Pancreas (tissue), 10 donors: Measurements from ENCODE around the gene DDC. TPM values are rescaled to one million over a fixed set of nuclear protein-coding genes. Genes with fewer than 3 reads are reported as not detected.

Experiments
- ATAC-seq, 4 donors: fragments of 200-7000 bp; cut with Tn5 transposase; one replicate each; pipeline versions ENCODE4 v1.8.0 to v1.9.1; 2020; ENCODE audit warnings: mild to moderate bottlenecking in 4 of 4, moderate library complexity in 4 of 4
- DNase-seq, 6 donors: peaks; one replicate each; pipeline ENCODE4 v3.0.0-alpha.2; 2020
- FAIRE-seq: peaks from 2 replicates; lab custom pipeline; 2012; peaks lifted over from hg19 to GRCh38; lab: Jason Lieb, UNC
- H3K27ac ChIP-seq, 4 donors: fragments of 200-600 bp; sonication (generic); 1 replicate in 3 of 4; 2 replicates in 1 of 4; pipeline versions ENCODE4 v1.5.0 to v1.8.0; 2020
- H3K27me3 ChIP-seq, 4 donors: fragments of 200-600 bp; one replicate each; pipeline ENCODE4 v1.8.0; 2021
- H3K36me3 ChIP-seq, 3 donors: fragments of 200-600 bp; sonication (generic) in 1 of 3; one replicate each; pipeline versions ENCODE4 v1.5.0 to v1.8.0; 2020 to 2021
- H3K4me1 ChIP-seq, 3 donors: fragments of 200-600 bp; one replicate each; pipeline ENCODE4 v1.8.0; 2021
- H3K4me3 ChIP-seq, 4 donors: fragments of 200-600 bp; sonication (generic) in 2 of 4; one replicate each; pipeline versions ENCODE4 v1.5.0 to v1.8.0; 2020 to 2021
- H3K9me3 ChIP-seq, 4 donors: fragments of 200-600 bp; one replicate each; pipeline ENCODE4 v1.8.0; 2021
- CTCF ChIP-seq, 4 donors: fragments of 200-600 bp; sonication (generic) in 3 of 4; IDR thresholded peaks; one replicate each; pipeline versions ENCODE4 v1.5.0 to v1.8.0; 2021; ENCODE audit warnings: antibody characterized with exemption in 4 of 4
- WGBS, 2 donors: extraction: QIAGEN DNeasy Blood & Tissue Kit; methylation state at CpG; one replicate each; pipeline ENCODE4 v1.1.7; 2013; 5-methylcytosine and 5-hydroxymethylcytosine counted together
- intact Hi-C, 3 donors: fragments of 100-400 bp; cut with DNase I; formaldehyde crosslinking; loops; one replicate each; pipeline versions ENCODE4 v1.11.1 to v1.14.2; 2022
- polyA plus RNA-seq, 2 donors: library from polyadenylated mRNA; stranded (reverse); fragments of 200-250 nt; gene quantifications; one replicate each; pipeline ENCODE4 v1.2.3, GENCODE V29; 2013
- total RNA-seq, 6 donors: library from RNA; stranded (reverse); fragmentation: NEBNext Ultra II Directional in 4 of 6; extraction: Animal tissue kit (Norgen Biotek cat#: 25700) in 4 of 6; gene quantifications; one replicate each; pipeline versions ENCODE4 v1.2.1 to v1.2.4, GENCODE V29; 2021 to 2023
- donor health status: healthy with polysubstance abuse.
- donor health status: DM: no; HTN: no; CAD: no; lungs with moderate emphysema.
- donor health status: DM: no; HTN: no; CAD: no.
- donor health status: control.
- donor health status: control.
- donor health status: Bipolar disorder and iron deficiency.
- donor health status: DM: yes; HTN: yes; CAD: no.
- donor health status: DM: no; HTN: no; CAD: no.
- donor health status: DM: no; HTN: no; CAD: no.
- donor health status: DM: yes; HTN: yes; CAD: no.

Gene DDC
- total and polyA plus RNA-seq, 8 donors: 2.7 to 25.2 (median 12.0) TPM

- intact Hi-C loops: no loop called here
- Histone ChIP-seq H3K4me3 (no peak overlapping the region), H3K9me3 (no peaks in the 10 kb centered on the region), H3K27ac (no peak overlapping the region), H3K4me1 (no peaks in the 10 kb centered on the region), H3K27me3 (no peaks in the 10 kb centered on the region), H3K36me3 (no peaks in the 10 kb centered on the region)
- WGBS, 2 donors: 78 to 83% methylated on average over 7 of the region's 7 CpGs
- no peak for TF ChIP-seq CTCF (IDR thresholded peaks at IDR 0.05)
- FAIRE-seq: no peak
- no peak for ATAC-seq
- DNase-seq: no peak
Measured at GRCh38 chr7:50413561-50413960, 151.6 kb downstream of the DDC start.

GRCh38 chr7:50412973-50413372 lies 152.2 kb downstream of the DDC start:
- TF ChIP-seq CTCF (IDR thresholded peaks at IDR 0.05): no peak
- Histone ChIP-seq H3K9me3 (no peaks in the 10 kb centered on the region), H3K4me3 (no peak overlapping the region), H3K36me3 (no peaks in the 10 kb centered on the region), H3K27ac (no peak overlapping the region), H3K4me1 (no peaks in the 10 kb centered on the region), H3K27me3 (no peaks in the 10 kb centered on the region)
- intact Hi-C loops: no loop called here
- no peak for ATAC-seq
- FAIRE-seq: no peak
- WGBS, 2 donors: 46 to 48% methylated on average over 4 of the region's 4 CpGs
- no peak for DNase-seq

DNA sequence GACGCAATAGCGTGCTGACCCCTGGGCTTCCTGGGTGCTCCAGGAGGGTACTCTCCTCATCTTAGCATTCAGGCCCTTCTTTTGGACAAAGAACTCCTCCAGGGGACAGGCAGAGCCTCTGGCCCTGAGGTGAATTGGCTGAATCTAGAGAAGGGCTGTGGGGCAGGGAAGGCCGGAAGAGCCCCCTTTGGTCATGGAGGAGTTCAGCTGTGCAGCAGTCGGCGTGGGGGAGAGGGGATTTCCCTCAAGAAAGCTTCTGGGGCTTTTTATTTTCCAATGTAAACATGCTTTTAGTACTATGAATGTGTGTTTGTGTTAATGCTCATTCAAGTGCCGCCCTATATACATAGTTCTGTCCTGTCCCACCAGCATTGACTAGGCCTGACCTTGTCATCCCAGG lies 153.9 kb downstream of the DDC start:
- TF ChIP-seq CTCF (IDR thresholded peaks at IDR 0.05): no peak
- no peak for FAIRE-seq
- intact Hi-C loops: no loop called here
- no peak for DNase-seq
- Histone ChIP-seq H3K4me3 (no peak overlapping the region), H3K9me3 (no peaks in the 10 kb centered on the region), H3K36me3 (no peaks in the 10 kb centered on the region), H3K4me1 (no peaks in the 10 kb centered on the region), H3K27ac (no peak overlapping the region), H3K27me3 (no peaks in the 10 kb centered on the region)
- no peak for ATAC-seq
- 81 to 92% methylated on average over 6 of the region's 6 CpGs for WGBS, 2 donors

- no peak for FAIRE-seq
- no peak for DNase-seq
- peak in 2 of 4 donors; percentile 22 to 24 for ATAC-seq
- Histone ChIP-seq H3K27me3 (no peaks in the 10 kb centered on the region), H3K36me3 (no peaks in the 10 kb centered on the region), H3K9me3 (no peaks in the 10 kb centered on the region), H3K4me3 (no peak overlapping the region), H3K27ac (no peak overlapping the region), H3K4me1 (no peaks in the 10 kb centered on the region)
- TF ChIP-seq CTCF (IDR thresholded peaks at IDR 0.05): no peak
- intact Hi-C loops: no loop called here
- 80 to 83% methylated on average over 17 of the region's 17 CpGs for WGBS, 2 donors
Measured at GRCh38 chr7:50409856-50410745, 155.1 kb downstream of the DDC start.

Other genes with a start within 250 kb of the DDC start
- 1 to 10 TPM; 1.3 to 3.5 (median 2.4) TPM for gene FIGNL1, start 115.1 kb downstream of the DDC start, total RNA-seq
- gene FIGNL1, start 115.1 kb downstream of the DDC start, polyA plus RNA-seq: 1 to 10 TPM; 2.9 to 4.1 TPM
- 100 to 1,000 TPM in 5 of 6 donors, 10 to 100 TPM in 1; 96.5 to 199 (median 155) TPM for gene GRB10, start 217.5 kb upstream of the DDC start, total RNA-seq
- 10 to 100 TPM; 69.9 to 94.9 TPM for gene GRB10, start 217.5 kb upstream of the DDC start, polyA plus RNA-seq